ENCODE data around the gene ST6GALNAC4.

- TF ChIP-seq POLR2AphosphoS5 (IDR thresholded peaks at IDR 0.05; ENCODE audit: low read depth, low read length), result peak; percentile 35; the same call in 1 of the 2 replicates
- TF ChIP-seq REST (IDR thresholded peaks at IDR 0.05; ENCODE audit: insufficient read depth in 1 of 2, low read depth in 2 of 2, low read length in 2 of 2), result no peak
- TF ChIP-seq SIN3A (IDR thresholded peaks at IDR 0.05; ENCODE audit: borderline replicate concordance, insufficient read depth, low read length), result no peak
- no peak for TF ChIP-seq TAF1 (IDR thresholded peaks at IDR 0.05; ENCODE audit: borderline replicate concordance, insufficient read depth, low read length)
Measured at GRCh38 chr9:127865645-127866464, 51.0 kb downstream of the ST6GALNAC4 start.

Data from PFSK-1 (cell line).